Tibial nerve (tissue), 4 donors: ENCODE results near the gene ODAD3. TPM values are rescaled to one million over a fixed set of nuclear protein-coding genes. Genes with fewer than 3 reads are reported as not detected.

Experiments used
- DNase-seq, 2 donors: peaks; one replicate each; pipeline ENCODE4 v3.0.0-alpha.2; 2019; ENCODE audit warnings: low spot score in 2 of 2
- H3K27ac ChIP-seq, 4 donors: fragments of 200-600 bp; sonication (generic) in 3 of 4; one replicate each; pipeline ENCODE4 v1.5.1; 2017 to 2019; ENCODE audit warnings: mild to moderate bottlenecking in 1 of 4
- H3K27me3 ChIP-seq, 2 donors: fragments of 200-600 bp; sonication (generic) in 1 of 2; one replicate each; pipeline versions ENCODE4 v1.5.1 to v1.6.0; 2017 to 2019
- H3K36me3 ChIP-seq, 3 donors: fragments of 200-600 bp; sonication (generic); one replicate each; pipeline ENCODE4 v1.5.1; 2018 to 2019
- H3K4me1 ChIP-seq, 4 donors: fragments of 200-600 bp; sonication (generic) in 3 of 4; one replicate each; pipeline ENCODE4 v1.5.1; 2017 to 2019
- H3K4me3 ChIP-seq, 4 donors: fragments of 200-600 bp; sonication (generic) in 3 of 4; one replicate each; pipeline ENCODE4 v1.5.1; 2017 to 2019; ENCODE audit warnings: mild to moderate bottlenecking in 1 of 4, moderate library complexity in 1 of 4
- H3K9me3 ChIP-seq, 4 donors: fragments of 200-600 bp; sonication (generic) in 3 of 4; one replicate each; pipeline ENCODE4 v1.5.1; 2017 to 2019
- CTCF ChIP-seq, 5 experiments: fragments of 200-600 bp in 3 of 5; fragments of 450-650 bp in 2 of 5; sonication (generic) in 3 of 5; IDR thresholded peaks; one replicate each; pipeline ENCODE4 v1.5.1; 2016 to 2019; ENCODE audit warnings: antibody characterized with exemption in 5 of 5, mild to moderate bottlenecking in 3 of 5, moderate library complexity in 2 of 5
- EP300 ChIP-seq, 2 donors: sonication (generic); formaldehyde crosslinking; IDR thresholded peaks; one replicate each; pipeline ENCODE4 v1.6.1; 2017; ENCODE audit warnings: antibody characterized with exemption in 2 of 2, mild to moderate bottlenecking in 1 of 2
- POLR2A ChIP-seq, 2 donors: fragments of 450-650 bp; IDR thresholded peaks; one replicate each; pipeline ENCODE4 v1.6.1; 2017; ENCODE audit warnings: antibody characterized with exemption in 2 of 2, mild to moderate bottlenecking in 2 of 2, moderate library complexity in 2 of 2
- WGBS, 2 donors: methylation state at CpG; one replicate each; pipeline ENCODE4 v1.1.5; 2018; 5-methylcytosine and 5-hydroxymethylcytosine counted together
- total RNA-seq, 4 donors: library from RNA; depleted of rRNA; stranded (reverse); fragments of >200 nt; gene quantifications; one replicate each; pipeline ENCODE4 v1.1.0, GENCODE V29; 2016

Gene ODAD3
- total RNA-seq, 4 donors from 2014 or later: 0.42 to 1.3 TPM; not detected in 2

- 5 to 6% methylated on average over 33 to 38 of the region's 46 CpGs for WGBS, 2 donors
- Histone ChIP-seq H3K4me1 (peaks cover 0 to 51% (median 29%) of the 10 kb centered on the region in 4 donors), H3K27me3 (peaks cover 0 to 73% of the 10 kb centered on the region in 2 donors), H3K4me3 (peak overlapping the region; percentile 17 to 40 (median 32)), H3K27ac (peak overlapping the region in 1 of 4 donors; percentile 50), H3K36me3 (no peaks in the 10 kb centered on the region), H3K9me3 (no peaks in the 10 kb centered on the region)
- peak in 1 of 2 donors; percentile 36 for DNase-seq
- peak; percentile 58 to 62 for TF ChIP-seq EP300 (IDR thresholded peaks at IDR 0.05)
- no peak for TF ChIP-seq CTCF (IDR thresholded peaks at IDR 0.05)
Measured at GRCh38 chr19:11420429-11421370, 14.2 kb downstream of the ODAD3 start.

GRCh38 chr19:11418549-11419506 is 16.1 kb downstream of the ODAD3 start, which contains the start of gene RGL3:
Gene RGL3, minus strand, starts transcription at chr19:11419314. Its CDS starts 36 bp downstream, at chr19:11419278.
- whole genome bisulfite sequencing, 2 donors: 5 to 6% methylated on average over 26 to 27 of the region's 72 CpGs
- Histone ChIP-seq H3K27ac (peak within 1 kb of the TSS in 1 of 4 donors; percentile 35), H3K27me3 (peaks cover 0 to 67% of the 10 kb centered on the region in 2 donors), H3K4me1 (peaks cover 0 to 51% (median 29%) of the 10 kb centered on the region in 4 donors), H3K36me3 (no peaks in the 10 kb centered on the region), H3K4me3 (peak within 1 kb of the TSS; percentile 18 to 47 (median 40)), H3K9me3 (no peaks in the 10 kb centered on the region)
- TF ChIP-seq EP300 (IDR thresholded peaks at IDR 0.05) (no peak), CTCF (IDR thresholded peaks at IDR 0.05) (no peak), POLR2A (IDR thresholded peaks at IDR 0.05) (no peak)
- DNase-seq: no peak

GRCh38 chr19:11418094-11418548 is 16.8 kb downstream of the ODAD3 start:
- DNase-seq: no peak
- H3K27ac ChIP-seq: peak overlapping the region in 1 of 4 donors; percentile 35
- 10 to 14% methylated on average over 15 to 16 of the region's 16 CpGs for WGBS, 2 donors
- H3K27me3 ChIP-seq: peaks cover 0 to 60% of the 10 kb centered on the region in 2 donors
- H3K4me1 ChIP-seq: peaks cover 0 to 48% (median 29%) of the 10 kb centered on the region in 4 donors
- H3K9me3 ChIP-seq: no peaks in the 10 kb centered on the region
- no peaks in the 10 kb centered on the region for H3K36me3 ChIP-seq
- peak overlapping the region; percentile 18 to 47 (median 40) for H3K4me3 ChIP-seq
- no peak for TF ChIP-seq EP300 (IDR thresholded peaks at IDR 0.05)
- TF ChIP-seq CTCF (IDR thresholded peaks at IDR 0.05): no peak
- no peak for TF ChIP-seq POLR2A (IDR thresholded peaks at IDR 0.05)

- no peak overlapping the region for H3K4me3 ChIP-seq
- no peak overlapping the region for H3K27ac ChIP-seq
- H3K4me1 ChIP-seq: peaks cover 0 to 33% (median 19%) of the 10 kb centered on the region in 4 donors
- no peaks in the 10 kb centered on the region for H3K36me3 ChIP-seq
- 89 to 94% methylated on average over 17 of the region's 17 CpGs for WGBS, 2 donors
- H3K9me3 ChIP-seq: no peaks in the 10 kb centered on the region
- no peak for DNase-seq
- peaks cover 0 to 44% of the 10 kb centered on the region in 2 donors for H3K27me3 ChIP-seq
- TF ChIP-seq POLR2A (IDR thresholded peaks at IDR 0.05) (no peak), CTCF (IDR thresholded peaks at IDR 0.05) (no peak), EP300 (IDR thresholded peaks at IDR 0.05) (no peak)
Measured at GRCh38 chr19:11416346-11417052, 18.4 kb downstream of the ODAD3 start.
